OCI-LY3 (cell line): Measurements from ENCODE around the gene EPSTI1.

Source experiments
- EZH2phosphoT487 ChIP-seq: fragments of 200-600 bp; shearing (Covaris generic); IDR thresholded peaks from 2 replicates; pipeline ENCODE4 v1.6.1; 2018; ENCODE audit warnings: antibody characterized with exemption, mixed run types, low read depth
- TF ChIP-seq, protein P1 (sequence below): fragments of 200-600, 300-600 bp; sonication (generic); IDR thresholded peaks from 2 replicates; pipeline ENCODE4 v1.5.1; 2014; ENCODE audit warnings: antibody characterized with exemption, low read length, low read depth

GRCh38 chr13:42996584-42996983, 4.5 kb upstream of the EPSTI1 start:
- TF ChIP-seq, protein P1, sequence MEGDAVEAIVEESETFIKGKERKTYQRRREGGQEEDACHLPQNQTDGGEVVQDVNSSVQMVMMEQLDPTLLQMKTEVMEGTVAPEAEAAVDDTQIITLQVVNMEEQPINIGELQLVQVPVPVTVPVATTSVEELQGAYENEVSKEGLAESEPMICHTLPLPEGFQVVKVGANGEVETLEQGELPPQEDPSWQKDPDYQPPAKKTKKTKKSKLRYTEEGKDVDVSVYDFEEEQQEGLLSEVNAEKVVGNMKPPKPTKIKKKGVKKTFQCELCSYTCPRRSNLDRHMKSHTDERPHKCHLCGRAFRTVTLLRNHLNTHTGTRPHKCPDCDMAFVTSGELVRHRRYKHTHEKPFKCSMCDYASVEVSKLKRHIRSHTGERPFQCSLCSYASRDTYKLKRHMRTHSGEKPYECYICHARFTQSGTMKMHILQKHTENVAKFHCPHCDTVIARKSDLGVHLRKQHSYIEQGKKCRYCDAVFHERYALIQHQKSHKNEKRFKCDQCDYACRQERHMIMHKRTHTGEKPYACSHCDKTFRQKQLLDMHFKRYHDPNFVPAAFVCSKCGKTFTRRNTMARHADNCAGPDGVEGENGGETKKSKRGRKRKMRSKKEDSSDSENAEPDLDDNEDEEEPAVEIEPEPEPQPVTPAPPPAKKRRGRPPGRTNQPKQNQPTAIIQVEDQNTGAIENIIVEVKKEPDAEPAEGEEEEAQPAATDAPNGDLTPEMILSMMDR: no peak
- no peak for TF ChIP-seq EZH2phosphoT487
